SK-N-SH (cell line): ENCODE data around the gene MMAA. TPM values are rescaled to one million over a fixed set of nuclear protein-coding genes. Genes with fewer than 3 reads are reported as not detected.

Experiments used
- CTCF ChIA-PET: fragments of 300-600, 350-600 bp; formaldehyde crosslinking; extraction: SDS; loops from one replicate; lab custom pipeline; 2021; lab: Yijun Ruan, JAX
- POLR2A ChIA-PET: fragments of 350-600 bp; sonication (Branson Sonifier 250); formaldehyde crosslinking; extraction: SDS; loops from one replicate; lab custom pipeline; 2020; ENCODE audit warnings: antibody characterized with exemption, inconsistent platforms; lab: Yijun Ruan, JAX
- DNase-seq: peaks from one replicate; pipeline ENCODE4 v3.0.0; 2012
- H2AFZ ChIP-seq: fragments of 200-600 bp; sonication (generic); 2 replicates; pipeline ENCODE4 v1.8.1; 2016; ENCODE audit warnings: antibody characterized with exemption, mild to moderate bottlenecking, low read depth
- H3F3A ChIP-seq: fragments of 200-600 bp; sonication (generic); replicated peaks from 2 replicates; pipeline ENCODE3; 2016; ENCODE audit warnings: antibody characterized with exemption, mild to moderate bottlenecking; ENCODE audit not compliant: insufficient read depth
- H3K27ac ChIP-seq, 2 experiments: fragments of 200-500 bp in 1 of 2; fragments of 200-600 bp in 1 of 2; sonication (Bioruptor generic) in 1 of 2; sonication (generic), shearing (Covaris generic) in 1 of 2; 2 replicates each; pipeline versions ENCODE4 v1.5.1 to v1.6.1; 2014 to 2016; ENCODE audit warnings: low read depth in 2 of 2, inconsistent platforms in 1 of 2, low read length in 1 of 2, mild to moderate bottlenecking in 1 of 2, mixed read lengths in 1 of 2
- H3K27me3 ChIP-seq: fragments of 200-600 bp; sonication (generic), shearing (Covaris generic); 2 replicates; pipeline ENCODE4 v1.6.1; 2016; ENCODE audit warnings: mixed run types; ENCODE audit not compliant: insufficient read depth
- H3K36me3 ChIP-seq, 2 experiments: fragments of 200-500 bp in 1 of 2; fragments of 200-600 bp in 1 of 2; sonication (Bioruptor generic) in 1 of 2; sonication (generic) in 1 of 2; replicated peaks in 1 of 2; 2 replicates each; pipeline versions ENCODE3 to v1.5.1; 2014 to 2016; ENCODE audit warnings: low read length in 1 of 2, mild to moderate bottlenecking in 1 of 2; ENCODE audit not compliant: insufficient read depth in 2 of 2, control insufficient read depth in 1 of 2
- H3K4me1 ChIP-seq, 2 experiments: fragments of 200-500 bp in 1 of 2; fragments of 200-600 bp in 1 of 2; sonication (Bioruptor generic) in 1 of 2; sonication (generic), shearing (Covaris generic) in 1 of 2; 2 replicates each; pipeline versions ENCODE4 v1.5.1 to v1.6.1; 2014 to 2016; ENCODE audit warnings: low read depth in 1 of 2, low read length in 1 of 2, mixed run types in 1 of 2; ENCODE audit not compliant: insufficient read depth in 2 of 2, control insufficient read depth in 1 of 2
- H3K4me2 ChIP-seq: fragments of 200-600 bp; sonication (generic), shearing (Covaris generic); 2 replicates; pipeline ENCODE4 v1.6.1; 2017; ENCODE audit warnings: mixed run types
- H3K4me3 ChIP-seq, 2 experiments: fragments of 200-500 bp in 1 of 2; fragments of 200-600 bp in 1 of 2; sonication (Bioruptor generic) in 1 of 2; sonication (generic), shearing (Covaris generic) in 1 of 2; 2 replicates each; pipeline versions ENCODE4 v1.5.1 to v1.8.1; 2014 to 2016; ENCODE audit warnings: low read depth in 2 of 2, inconsistent platforms in 1 of 2, low read length in 1 of 2, mild to moderate bottlenecking in 1 of 2, mixed read lengths in 1 of 2, moderate library complexity in 1 of 2
- H3K79me2 ChIP-seq: fragments of 200-600 bp; sonication (generic); 2 replicates; pipeline ENCODE4 v1.8.1; 2017; ENCODE audit warnings: mild to moderate bottlenecking; ENCODE audit not compliant: insufficient read depth
- H3K9ac ChIP-seq: fragments of 200-600 bp; sonication (generic); 2 replicates; pipeline ENCODE4 v1.6.1; 2017; ENCODE audit warnings: mixed run types
- H3K9me2 ChIP-seq: fragments of 200-600 bp; sonication (generic); 2 replicates; pipeline ENCODE4 v1.6.1; 2017; ENCODE audit warnings: mixed run types
- H3K9me3 ChIP-seq: fragments of 200-600 bp; sonication (generic); 2 replicates; pipeline ENCODE4 v1.6.1; 2017; ENCODE audit warnings: mixed run types, mild to moderate bottlenecking, moderate library complexity
- H4K20me1 ChIP-seq: fragments of 200-600 bp; sonication (generic); 2 replicates; pipeline ENCODE4 v1.6.1; 2017; ENCODE audit warnings: mild to moderate bottlenecking, mixed run types; ENCODE audit not compliant: insufficient read depth
- GABPA ChIP-seq: IDR thresholded peaks from 2 replicates; pipeline ENCODE4 v1.4.0; 2012; ENCODE audit warnings: low read depth, mild to moderate bottlenecking
- JUND ChIP-seq: IDR thresholded peaks from 2 replicates; pipeline ENCODE4 v1.4.0; 2012
- MXI1 ChIP-seq: IDR thresholded peaks from 2 replicates; pipeline ENCODE4 v1.6.1; 2012; ENCODE audit warnings: mild to moderate bottlenecking, low read depth, low read length, improper control_type of control experiment
- NRF1 ChIP-seq: IDR thresholded peaks from 2 replicates; pipeline ENCODE4 v1.6.1; 2012; ENCODE audit warnings: low read depth, mild to moderate bottlenecking, low read length
- RFX5 ChIP-seq: IDR thresholded peaks from 2 replicates; pipeline ENCODE4 v1.6.1; 2012; ENCODE audit warnings: mild to moderate bottlenecking, improper control_type of control experiment, low read length
- TAF1 ChIP-seq: IDR thresholded peaks from 2 replicates; pipeline ENCODE4 v1.6.1; 2012; ENCODE audit warnings: low read depth, mild to moderate bottlenecking, low read length, moderate library complexity, borderline replicate concordance
- whole genome bisulfite sequencing: methylation state at CpG from one replicate; pipeline ENCODE4 v1.1.6; 2017; ENCODE audit warnings: low lambda C conversion rate; 5-methylcytosine and 5-hydroxymethylcytosine counted together
- polyA plus RNA-seq, 3 experiments: library from polyadenylated mRNA; depleted of rRNA; stranded (reverse); fragments of >200 nt; gene quantifications; 2 replicates each; pipeline ENCODE4 v1.2.3, GENCODE V29; 2012
- TF ChIP-seq, protein P1 (sequence below): fragments of 150-350 bp; IDR thresholded peaks from 2 replicates; pipeline ENCODE4 v1.6.1; 2017; ENCODE audit warnings: antibody characterized with exemption, low read length, low read depth, borderline replicate concordance
- TF ChIP-seq, protein P2 (sequence below): IDR thresholded peaks from 2 replicates; pipeline ENCODE4 v1.4.0; 2012; ENCODE audit warnings: low read depth, borderline replicate concordance
- TF ChIP-seq, protein P3 (sequence below): IDR thresholded peaks from 2 replicates; pipeline ENCODE4; 2012
- TF ChIP-seq, protein P4 (sequence below): fragments of 150-350 bp; IDR thresholded peaks from 2 replicates; pipeline ENCODE4 v1.6.1; 2016; ENCODE audit warnings: mild to moderate bottlenecking, low read depth, low read length

Gene MMAA
- polyA plus RNA-seq, 1 of the 3 experiments (the other 2 are of a cell fraction) = 2.2 TPM

DNA sequence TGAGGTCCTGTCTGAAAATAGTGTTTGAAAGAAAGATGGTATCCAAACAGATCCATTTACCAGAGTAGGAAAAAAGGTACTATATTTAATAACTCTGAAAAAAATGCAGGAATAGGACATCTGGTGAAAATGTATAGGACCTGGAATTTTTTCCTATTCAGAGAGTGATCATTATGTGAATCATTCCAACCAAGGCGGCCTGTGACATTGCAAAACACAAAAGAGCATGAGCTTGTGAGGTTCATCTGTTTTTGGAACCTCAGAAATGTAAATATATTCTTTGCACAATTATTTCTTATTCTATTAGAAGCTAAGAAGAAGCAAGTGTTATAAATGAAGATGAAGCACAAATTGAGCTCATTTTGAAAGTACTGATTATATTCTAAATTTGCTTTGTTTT lies 62.8 kb downstream of the MMAA start:
- no peaks in the 10 kb centered on the region for H3K27me3 ChIP-seq
- ChIA-PET CTCF (interaction anchor here (1.4 kb wide), 1 partner anchor 25 kb away, joined by 4 read pairs; no protein-coding TSS in a partner anchor), POLR2A (no interaction called here)
- H3K4me3 ChIP-seq = no peak overlapping the region
- H3K4me1 ChIP-seq = peaks cover 0 to 12% of the 10 kb centered on the region in 2 experiments; a peak in 1 of 4 replicates
- no peaks in the 10 kb centered on the region for H3K36me3 ChIP-seq
- H2AFZ ChIP-seq = no peak overlapping the region
- H3K79me2 ChIP-seq = no peaks in the 10 kb centered on the region
- 74% methylated on average over 1 of the region's 1 CpG for WGBS
- TF ChIP-seq, protein P1, sequence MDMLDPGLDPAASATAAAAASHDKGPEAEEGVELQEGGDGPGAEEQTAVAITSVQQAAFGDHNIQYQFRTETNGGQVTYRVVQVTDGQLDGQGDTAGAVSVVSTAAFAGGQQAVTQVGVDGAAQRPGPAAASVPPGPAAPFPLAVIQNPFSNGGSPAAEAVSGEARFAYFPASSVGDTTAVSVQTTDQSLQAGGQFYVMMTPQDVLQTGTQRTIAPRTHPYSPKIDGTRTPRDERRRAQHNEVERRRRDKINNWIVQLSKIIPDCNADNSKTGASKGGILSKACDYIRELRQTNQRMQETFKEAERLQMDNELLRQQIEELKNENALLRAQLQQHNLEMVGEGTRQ = no peak
- TF ChIP-seq, protein P2, sequence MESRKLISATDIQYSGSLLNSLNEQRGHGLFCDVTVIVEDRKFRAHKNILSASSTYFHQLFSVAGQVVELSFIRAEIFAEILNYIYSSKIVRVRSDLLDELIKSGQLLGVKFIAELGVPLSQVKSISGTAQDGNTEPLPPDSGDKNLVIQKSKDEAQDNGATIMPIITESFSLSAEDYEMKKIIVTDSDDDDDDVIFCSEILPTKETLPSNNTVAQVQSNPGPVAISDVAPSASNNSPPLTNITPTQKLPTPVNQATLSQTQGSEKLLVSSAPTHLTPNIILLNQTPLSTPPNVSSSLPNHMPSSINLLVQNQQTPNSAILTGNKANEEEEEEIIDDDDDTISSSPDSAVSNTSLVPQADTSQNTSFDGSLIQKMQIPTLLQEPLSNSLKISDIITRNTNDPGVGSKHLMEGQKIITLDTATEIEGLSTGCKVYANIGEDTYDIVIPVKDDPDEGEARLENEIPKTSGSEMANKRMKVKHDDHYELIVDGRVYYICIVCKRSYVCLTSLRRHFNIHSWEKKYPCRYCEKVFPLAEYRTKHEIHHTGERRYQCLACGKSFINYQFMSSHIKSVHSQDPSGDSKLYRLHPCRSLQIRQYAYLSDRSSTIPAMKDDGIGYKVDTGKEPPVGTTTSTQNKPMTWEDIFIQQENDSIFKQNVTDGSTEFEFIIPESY = no peak
- H3K9me2 ChIP-seq = no peaks in the 10 kb centered on the region
- no peaks in the 10 kb centered on the region for H4K20me1 ChIP-seq
- peaks cover 12% of the 10 kb centered on the region for H3F3A ChIP-seq
- H3K4me2 ChIP-seq = no peak overlapping the region
- H3K9me3 ChIP-seq = no peaks in the 10 kb centered on the region
- no peak for DNase-seq
- H3K9ac ChIP-seq = no peak overlapping the region
- H3K27ac ChIP-seq = no peak overlapping the region

DNA sequence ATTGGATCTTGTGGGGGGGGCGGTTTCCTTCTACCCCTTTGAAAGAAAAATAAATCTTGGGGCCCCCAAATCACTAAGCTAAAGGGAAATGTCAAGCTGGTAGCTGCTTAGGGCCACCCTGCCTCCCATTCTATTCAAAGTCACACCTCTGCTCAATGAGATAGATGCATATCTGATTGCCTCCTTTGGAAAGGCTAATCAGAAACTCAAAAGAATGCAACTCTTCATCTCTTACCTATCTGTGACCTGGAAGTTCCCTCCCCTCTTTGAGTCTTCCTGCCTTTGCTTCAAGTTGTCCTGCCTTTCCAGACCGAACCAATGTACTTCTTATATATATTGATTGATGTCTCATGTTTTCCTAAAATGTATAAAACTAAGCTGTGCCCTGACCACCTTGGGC lies 67.8 kb downstream of the MMAA start:
- H3K9me2 ChIP-seq = no peaks in the 10 kb centered on the region
- no peak overlapping the region for H3K4me3 ChIP-seq
- no peak for DNase-seq
- no peaks in the 10 kb centered on the region for H3K4me1 ChIP-seq
- no peaks in the 10 kb centered on the region for H3K27me3 ChIP-seq
- H3K9me3 ChIP-seq = no peaks in the 10 kb centered on the region
- H3K79me2 ChIP-seq = no peaks in the 10 kb centered on the region
- H3K36me3 ChIP-seq = no peaks in the 10 kb centered on the region
- CTCF ChIA-PET = no interaction called here
- TF ChIP-seq TAF1 (no peak), RFX5 (no peak), NRF1 (no peak), JUND (no peak), MXI1 (no peak), GABPA (no peak)
- TF ChIP-seq, protein P3, sequence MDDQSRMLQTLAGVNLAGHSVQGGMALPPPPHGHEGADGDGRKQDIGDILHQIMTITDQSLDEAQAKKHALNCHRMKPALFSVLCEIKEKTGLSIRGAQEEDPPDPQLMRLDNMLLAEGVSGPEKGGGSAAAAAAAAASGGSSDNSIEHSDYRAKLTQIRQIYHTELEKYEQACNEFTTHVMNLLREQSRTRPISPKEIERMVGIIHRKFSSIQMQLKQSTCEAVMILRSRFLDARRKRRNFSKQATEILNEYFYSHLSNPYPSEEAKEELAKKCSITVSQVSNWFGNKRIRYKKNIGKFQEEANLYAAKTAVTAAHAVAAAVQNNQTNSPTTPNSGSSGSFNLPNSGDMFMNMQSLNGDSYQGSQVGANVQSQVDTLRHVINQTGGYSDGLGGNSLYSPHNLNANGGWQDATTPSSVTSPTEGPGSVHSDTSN = no peak
- TF ChIP-seq, protein P4, sequence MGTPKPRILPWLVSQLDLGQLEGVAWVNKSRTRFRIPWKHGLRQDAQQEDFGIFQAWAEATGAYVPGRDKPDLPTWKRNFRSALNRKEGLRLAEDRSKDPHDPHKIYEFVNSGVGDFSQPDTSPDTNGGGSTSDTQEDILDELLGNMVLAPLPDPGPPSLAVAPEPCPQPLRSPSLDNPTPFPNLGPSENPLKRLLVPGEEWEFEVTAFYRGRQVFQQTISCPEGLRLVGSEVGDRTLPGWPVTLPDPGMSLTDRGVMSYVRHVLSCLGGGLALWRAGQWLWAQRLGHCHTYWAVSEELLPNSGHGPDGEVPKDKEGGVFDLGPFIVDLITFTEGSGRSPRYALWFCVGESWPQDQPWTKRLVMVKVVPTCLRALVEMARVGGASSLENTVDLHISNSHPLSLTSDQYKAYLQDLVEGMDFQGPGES = no peak
- TF ChIP-seq, all 33 proteins: peak for 0
- no peaks in the 10 kb centered on the region for H4K20me1 ChIP-seq
- POLR2A ChIA-PET = no interaction called here
- 39% methylated on average over 2 of the region's 2 CpGs for WGBS
- H3K9ac ChIP-seq = no peak overlapping the region
- H3K27ac ChIP-seq = no peak overlapping the region
- H2AFZ ChIP-seq = no peak overlapping the region
- no peak overlapping the region for H3K4me2 ChIP-seq
- H3F3A ChIP-seq = no peaks in the 10 kb centered on the region
